Measurements from ENCODE around the gene FGFR3.

GRCh38 chr4:1856071-1856942 is 63.2 kb downstream of the FGFR3 start, which contains the start of gene LETM1:
- TF ChIP-seq CTCF (IDR thresholded peaks at IDR 0.05; ENCODE audit: poor library complexity, severe bottlenecking), result peak; percentile 31
- TF ChIP-seq POLR2AphosphoS5 (IDR thresholded peaks at IDR 0.05), result peak; percentile 54
- no peak for TF ChIP-seq EP300 (conservative IDR thresholded peaks at IDR 0.05; ENCODE audit: poor library complexity, severe bottlenecking)
- TF ChIP-seq EZH2 (IDR thresholded peaks at IDR 0.05; ENCODE audit: borderline replicate concordance, insufficient read depth, low read length, poor library complexity, severe bottlenecking), result no peak
- TF ChIP-seq MXI1 (conservative IDR thresholded peaks at IDR 0.05; ENCODE audit: poor library complexity, severe bottlenecking), result peak; percentile 86
- TF ChIP-seq TAF1 (IDR thresholded peaks at IDR 0.05; ENCODE audit: low read depth), result no peak
- TF ChIP-seq RAD21 (conservative IDR thresholded peaks at IDR 0.05), result no peak
- TF ChIP-seq REST (IDR thresholded peaks at IDR 0.05; ENCODE audit: borderline replicate concordance), result no peak
- peak; percentile 14 for TF ChIP-seq SMC3 (conservative IDR thresholded peaks at IDR 0.05; ENCODE audit: poor library complexity)
